Thoracic aorta (tissue), 2 donors: ENCODE data around the gene CNTNAP2. TPM values are rescaled to one million over a fixed set of nuclear protein-coding genes. Genes with fewer than 3 reads are reported as not detected.

Experiments used
- ATAC-seq: fragments of 150-250 bp; one replicate; pipeline ENCODE4 v1.8.0; 2017; ENCODE audit warnings: low read depth; ENCODE audit not compliant: insufficient number of reproducible peaks, low FRiP score
- DNase-seq: peaks from one replicate; pipeline ENCODE4 v3.0.0-alpha.2; 2020; ENCODE audit warnings: low spot score
- H3K27ac ChIP-seq, 2 donors: fragments of 200-600 bp; sonication (generic); 1 replicate in 1 of 2; 2 replicates in 1 of 2; pipeline ENCODE4 v1.5.1; 2016; ENCODE audit warnings: mild to moderate bottlenecking in 2 of 2, moderate library complexity in 2 of 2
- H3K27me3 ChIP-seq: fragments of 200-600 bp; sonication (generic); replicated peaks from 2 replicates; pipeline ENCODE4 v1.6.0; 2016; ENCODE audit warnings: mild to moderate bottlenecking; ENCODE audit not compliant: insufficient read depth
- H3K36me3 ChIP-seq: fragments of 200-600 bp; sonication (generic); one replicate; pipeline ENCODE4 v1.5.1; 2016
- H3K4me1 ChIP-seq, 2 donors: fragments of 200-600 bp; sonication (generic); 1 replicate in 1 of 2; 2 replicates in 1 of 2; pipeline versions ENCODE4 v1.5.1 to v1.6.0; 2016; ENCODE audit warnings: low read depth in 2 of 2, mild to moderate bottlenecking in 1 of 2; ENCODE audit not compliant: control insufficient read depth in 1 of 2
- H3K4me3 ChIP-seq: fragments of 200-600 bp; sonication (generic); 2 replicates; pipeline ENCODE4 v1.5.1; 2016; ENCODE audit warnings: mild to moderate bottlenecking
- H3K9me3 ChIP-seq: fragments of 200-600 bp; sonication (generic); 2 replicates; pipeline ENCODE4 v1.5.1; 2016
- CTCF ChIP-seq: fragments of 200-600 bp; sonication (generic); IDR thresholded peaks from one replicate; pipeline ENCODE4 v1.5.1; 2019; ENCODE audit warnings: antibody characterized with exemption
- total RNA-seq, 2 donors: library from RNA; depleted of rRNA; stranded (reverse); fragments of >200 nt; gene quantifications; one replicate each; pipeline versions ENCODE4 v1.1.0 to v1.2.3, GENCODE V29; 2016

CNTNAP2 gene
- total RNA-seq, 2 donors from 2014 or later, result not detected

- no peak for ATAC-seq
Measured at GRCh38 chr7:146720195-146720594, 603.6 kb downstream of the CNTNAP2 start.

GRCh38 chr7:146722986-146723385 is 606.4 kb downstream of the CNTNAP2 start:
- Histone ChIP-seq H3K27me3 (no peaks in the 10 kb centered on the region), H3K4me1 (no peaks in the 10 kb centered on the region), H3K36me3 (no peaks in the 10 kb centered on the region), H3K9me3 (no peaks in the 10 kb centered on the region), H3K27ac (no peak overlapping the region), H3K4me3 (no peak overlapping the region)
- no peak for DNase-seq
- no peak for TF ChIP-seq CTCF
- ATAC-seq, result no peak

More at GRCh38 chr7:146720195-146720594, 603.6 kb downstream of the CNTNAP2 start:
- Histone ChIP-seq H3K36me3 (no peaks in the 10 kb centered on the region), H3K9me3 (no peaks in the 10 kb centered on the region), H3K27me3 (no peaks in the 10 kb centered on the region), H3K4me1 (no peaks in the 10 kb centered on the region), H3K27ac (no peak overlapping the region), H3K4me3 (no peak overlapping the region)
- TF ChIP-seq CTCF, result no peak
- no peak for DNase-seq

DNA sequence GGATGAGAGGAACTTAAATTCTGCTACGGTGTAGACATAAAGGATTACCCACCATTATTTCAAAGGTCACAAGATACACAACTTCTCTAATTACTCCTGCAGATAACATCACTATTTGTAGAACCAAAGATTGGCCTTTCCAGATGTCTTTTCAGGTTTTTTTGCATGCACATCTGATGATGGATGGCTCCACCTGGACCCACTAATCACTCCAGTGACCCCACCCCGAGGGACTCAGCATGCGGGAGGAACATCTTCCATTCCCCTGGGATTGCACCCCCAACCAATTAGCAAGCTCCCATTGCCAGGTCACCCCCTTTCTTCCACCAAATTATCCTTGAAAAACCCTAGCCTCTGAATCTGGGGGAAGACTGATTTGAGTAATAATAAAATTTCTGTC is 608.9 kb downstream of the CNTNAP2 start:
- DNase-seq, result no peak
- no peaks in the 10 kb centered on the region for H3K36me3 ChIP-seq
- H3K4me1 ChIP-seq, result no peaks in the 10 kb centered on the region
- H3K27me3 ChIP-seq, result no peaks in the 10 kb centered on the region
- no peak for TF ChIP-seq CTCF
- ATAC-seq, result no peak
- H3K27ac ChIP-seq, result no peak overlapping the region
- H3K9me3 ChIP-seq, result no peaks in the 10 kb centered on the region
- no peak overlapping the region for H3K4me3 ChIP-seq

- DNase-seq (no peak), ATAC-seq (no peak)
- Histone ChIP-seq H3K9me3 (no peaks in the 10 kb centered on the region), H3K27me3 (no peaks in the 10 kb centered on the region), H3K4me3 (no peak overlapping the region), H3K36me3 (no peaks in the 10 kb centered on the region), H3K27ac (no peak overlapping the region), H3K4me1 (no peaks in the 10 kb centered on the region)
- no peak for TF ChIP-seq CTCF
Measured at GRCh38 chr7:146728141-146728540, 611.5 kb downstream of the CNTNAP2 start.

- no peak for DNase-seq
- Histone ChIP-seq H3K4me1 (no peaks in the 10 kb centered on the region), H3K27me3 (no peaks in the 10 kb centered on the region), H3K36me3 (no peaks in the 10 kb centered on the region), H3K27ac (no peak overlapping the region), H3K4me3 (no peak overlapping the region), H3K9me3 (no peaks in the 10 kb centered on the region)
- no peak for TF ChIP-seq CTCF
- ATAC-seq, result no peak
Measured at GRCh38 chr7:146728611-146729010, 612.0 kb downstream of the CNTNAP2 start.
